WTC11 (cell line): ENCODE data around the gene FBXO4. TPM values are rescaled to one million over a fixed set of nuclear protein-coding genes. Genes with fewer than 3 reads are reported as not detected.

Source experiments
- ATAC-seq: fragments of 200-7000 bp; cut with Tn5 transposase; 2 replicates; pipeline ENCODE4 v1.10.0; 2021; ENCODE audit warnings: mild to moderate bottlenecking, moderate library complexity
- CTCF ChIA-PET: fragments of 300-600 bp; sonication (Branson Sonifier 250); formaldehyde crosslinking; loops from one replicate; lab custom pipeline; 2021; ENCODE audit warnings: antibody characterized with exemption; lab: Charles Lee
- POLR2A ChIA-PET: fragments of 350-600 bp; sonication (Branson Sonifier 250); formaldehyde crosslinking; loops from one replicate; lab custom pipeline; 2021; ENCODE audit warnings: antibody characterized with exemption; lab: Charles Lee
- DNase-seq: peaks from one replicate; pipeline ENCODE4 v3.0.0; 2021; ENCODE audit warnings: low spot score
- H3K27ac Mint-ChIP-seq: 2 replicates; pipeline ENCODE4 v1.8.0; 2021; ENCODE audit warnings: mixed read lengths
- H3K27me3 Mint-ChIP-seq: 2 replicates; pipeline ENCODE4 v1.8.0; 2021; ENCODE audit warnings: low read depth, mild to moderate bottlenecking, moderate library complexity, mixed read lengths
- H3K36me3 Mint-ChIP-seq: 2 replicates; pipeline ENCODE4 v1.8.0; 2021; ENCODE audit warnings: mixed read lengths
- H3K4me1 Mint-ChIP-seq: 2 replicates; pipeline ENCODE4 v1.8.0; 2022; ENCODE audit warnings: mixed read lengths
- H3K4me3 Mint-ChIP-seq: 2 replicates; pipeline ENCODE4 v1.8.0; 2021; ENCODE audit warnings: mild to moderate bottlenecking, moderate library complexity, mixed read lengths
- H3K9me3 Mint-ChIP-seq: 2 replicates; pipeline ENCODE4 v1.8.0; 2021; ENCODE audit warnings: mixed read lengths
- ARID4B ChIP-seq: sonication (generic); formaldehyde crosslinking; IDR thresholded peaks from 2 replicates; pipeline ENCODE4 v1.8.0; 2023; ENCODE audit warnings: missing genetic modification reagents, mild to moderate bottlenecking, borderline replicate concordance
- CBFB ChIP-seq: sonication (generic); formaldehyde crosslinking; IDR thresholded peaks from 2 replicates; pipeline ENCODE4 v1.8.1; 2022; ENCODE audit warnings: mild to moderate bottlenecking, low read depth, missing genetic modification reagents
- CREM ChIP-seq: sonication (generic); formaldehyde crosslinking; IDR thresholded peaks from 2 replicates; pipeline ENCODE4 v1.8.1; 2022; ENCODE audit warnings: mild to moderate bottlenecking, missing genetic modification reagents, moderate library complexity
- CTCF ChIP-seq: fragments of 200-600 bp; IDR thresholded peaks from 2 replicates; pipeline ENCODE4 v1.8.0; 2022; ENCODE audit warnings: antibody characterized with exemption
- E2F5 ChIP-seq: sonication (generic); formaldehyde crosslinking; IDR thresholded peaks from 2 replicates; pipeline ENCODE4 v1.8.1; 2022; ENCODE audit warnings: mild to moderate bottlenecking, moderate library complexity, missing genetic modification reagents
- GABPB1 ChIP-seq: sonication (generic); formaldehyde crosslinking; IDR thresholded peaks from 2 replicates; pipeline ENCODE4 v1.8.1; 2023; ENCODE audit warnings: mild to moderate bottlenecking, missing genetic modification reagents
- GTF2I ChIP-seq: fragments of 250-450 bp; sonication (Bioruptor Pico); conservative IDR thresholded peaks from 2 replicates; pipeline ENCODE4 v1.4.0; 2021; ENCODE audit warnings: mild to moderate bottlenecking
- MAX ChIP-seq: sonication (generic); formaldehyde crosslinking; IDR thresholded peaks from 2 replicates; pipeline ENCODE4 v1.8.0; 2022; ENCODE audit warnings: mild to moderate bottlenecking, missing genetic modification reagents
- NR3C1 ChIP-seq: sonication (generic); formaldehyde crosslinking; conservative IDR thresholded peaks from 2 replicates; pipeline ENCODE4 v1.8.1; 2023; ENCODE audit warnings: low read depth, mild to moderate bottlenecking, missing genetic modification reagents
- OVOL2 ChIP-seq: fragments of 250-450 bp; sonication (Bioruptor Pico); IDR thresholded peaks from 2 replicates; pipeline ENCODE4 v1.9.0; 2021; ENCODE audit warnings: mild to moderate bottlenecking, borderline replicate concordance
- PRDM15 ChIP-seq: sonication (generic); formaldehyde crosslinking; IDR thresholded peaks from 2 replicates; pipeline ENCODE4 v1.8.0; 2022; ENCODE audit warnings: missing genetic modification reagents
- RELA ChIP-seq: sonication (generic); formaldehyde crosslinking; IDR thresholded peaks from 2 replicates; pipeline ENCODE4 v1.8.1; 2022; ENCODE audit warnings: missing genetic modification reagents, mild to moderate bottlenecking, borderline replicate concordance
- SMAD4 ChIP-seq: sonication (generic); formaldehyde crosslinking; IDR thresholded peaks from 2 replicates; pipeline ENCODE4 v1.8.0; 2022; ENCODE audit warnings: mild to moderate bottlenecking, missing genetic modification reagents
- SOX15 ChIP-seq: fragments of 250-450 bp; sonication (Bioruptor Pico); IDR thresholded peaks from 2 replicates; pipeline ENCODE4 v1.9.0; 2021; ENCODE audit warnings: mild to moderate bottlenecking
- USF2 ChIP-seq: sonication (generic); formaldehyde crosslinking; IDR thresholded peaks from 2 replicates; pipeline ENCODE4 v1.8.1; 2023; ENCODE audit warnings: mild to moderate bottlenecking, missing genetic modification reagents, moderate library complexity
- ZNF232 ChIP-seq: sonication (generic); formaldehyde crosslinking; IDR thresholded peaks from 2 replicates; pipeline ENCODE4 v1.8.0; 2022; ENCODE audit warnings: mild to moderate bottlenecking, missing genetic modification reagents
- ZNF416 ChIP-seq: fragments of 250-450 bp; sonication (Bioruptor Pico); IDR thresholded peaks from 2 replicates; pipeline ENCODE4 v1.9.0; 2021; ENCODE audit warnings: mild to moderate bottlenecking, inconsistent platforms
- ZNF671 ChIP-seq: fragments of 250-450 bp; sonication (Bioruptor Pico); IDR thresholded peaks from 2 replicates; pipeline ENCODE4 v1.8.0; 2021; ENCODE audit warnings: mild to moderate bottlenecking
- total RNA-seq: library from RNA; stranded (reverse); gene quantifications from 3 replicates; pipeline ENCODE4 v1.2.3, GENCODE V29; 2021

FBXO4 gene
- total RNA-seq, 1 experiment from 2014 or later = 0.72 TPM

- Mint-ChIP-seq H3K4me3 (no peak overlapping the region), H3K4me1 (0 out of 2 replicates have a peak, but pooled peaks cover 3% of the 10 kb centered on the region), H3K27me3 (no peaks in the 10 kb centered on the region; the same call in 1 of the 2 replicates), H3K9me3 (0 out of 2 replicates have a peak, but pooled peaks cover 4% of the 10 kb centered on the region), H3K27ac (no peak overlapping the region), H3K36me3 (no peaks in the 10 kb centered on the region)
- no peak for DNase-seq
- ChIA-PET POLR2A (no interaction called here), CTCF (no interaction called here)
- no peak for ATAC-seq
- peak; percentile 32; the same call in 1 of the 2 replicates for TF ChIP-seq GABPB1 (CRISPR knock-in tag)
- no peak for TF ChIP-seq ZNF232 (CRISPR knock-in tag)
These were observed 4.0 kb downstream of the FBXO4 start for GRCh38 chr5:41929035-41929434.

GRCh38 chr5:41932770-41933169, 7.7 kb downstream of the FBXO4 start:
- no peak overlapping the region for H3K4me3 Mint-ChIP-seq
- H3K36me3 Mint-ChIP-seq = no peaks in the 10 kb centered on the region
- no peak overlapping the region for H3K27ac Mint-ChIP-seq
- no peaks in the 10 kb centered on the region; the same call in 1 of the 2 replicates for H3K27me3 Mint-ChIP-seq
- ChIA-PET CTCF (no interaction called here), POLR2A (no interaction called here)
- DNase-seq = no peak
- TF ChIP-seq CBFB (CRISPR knock-in tag) (no peak), USF2 (CRISPR knock-in tag) (no peak), CREM (CRISPR knock-in tag) (no peak), NR3C1 (no peak), MAX (CRISPR knock-in tag) (no peak), SOX15 (CRISPR knock-in tag) (no peak), ZNF416 (no peak), ZNF671 (CRISPR knock-in tag) (no peak)
- TF ChIP-seq, all 79 proteins: peak for 0
- peaks cover 8% of the 10 kb centered on the region; the same call in 1 of the 2 replicates for H3K4me1 Mint-ChIP-seq
- ATAC-seq = no peak
- H3K9me3 Mint-ChIP-seq = 0 out of 2 replicates have a peak, but pooled peaks cover 4% of the 10 kb centered on the region

- Mint-ChIP-seq H3K4me3 (no peak overlapping the region), H3K4me1 (peaks cover 8% of the 10 kb centered on the region; the same call in 1 of the 2 replicates), H3K27ac (no peak overlapping the region), H3K36me3 (no peaks in the 10 kb centered on the region), H3K9me3 (0 out of 2 replicates have a peak, but pooled peaks cover 4% of the 10 kb centered on the region), H3K27me3 (no peaks in the 10 kb centered on the region; the same call in 1 of the 2 replicates)
- ATAC-seq (peak; percentile 89), DNase-seq (no peak)
- CTCF ChIA-PET = no interaction called here
- POLR2A ChIA-PET = no interaction called here
- TF ChIP-seq E2F5 (CRISPR knock-in tag) (no peak), OVOL2 (CRISPR knock-in tag) (no peak), PRDM15 (CRISPR knock-in tag) (no peak), ZNF416 (no peak), GTF2I (CRISPR knock-in tag) (no peak), RELA (CRISPR knock-in tag) (no peak), ARID4B (CRISPR knock-in tag) (no peak), SMAD4 (no peak), CTCF (no peak)
These were observed 10.5 kb downstream of the FBXO4 start for GRCh38 chr5:41935544-41935943.
